ENCODE results near the gene DDX56.

DNA sequence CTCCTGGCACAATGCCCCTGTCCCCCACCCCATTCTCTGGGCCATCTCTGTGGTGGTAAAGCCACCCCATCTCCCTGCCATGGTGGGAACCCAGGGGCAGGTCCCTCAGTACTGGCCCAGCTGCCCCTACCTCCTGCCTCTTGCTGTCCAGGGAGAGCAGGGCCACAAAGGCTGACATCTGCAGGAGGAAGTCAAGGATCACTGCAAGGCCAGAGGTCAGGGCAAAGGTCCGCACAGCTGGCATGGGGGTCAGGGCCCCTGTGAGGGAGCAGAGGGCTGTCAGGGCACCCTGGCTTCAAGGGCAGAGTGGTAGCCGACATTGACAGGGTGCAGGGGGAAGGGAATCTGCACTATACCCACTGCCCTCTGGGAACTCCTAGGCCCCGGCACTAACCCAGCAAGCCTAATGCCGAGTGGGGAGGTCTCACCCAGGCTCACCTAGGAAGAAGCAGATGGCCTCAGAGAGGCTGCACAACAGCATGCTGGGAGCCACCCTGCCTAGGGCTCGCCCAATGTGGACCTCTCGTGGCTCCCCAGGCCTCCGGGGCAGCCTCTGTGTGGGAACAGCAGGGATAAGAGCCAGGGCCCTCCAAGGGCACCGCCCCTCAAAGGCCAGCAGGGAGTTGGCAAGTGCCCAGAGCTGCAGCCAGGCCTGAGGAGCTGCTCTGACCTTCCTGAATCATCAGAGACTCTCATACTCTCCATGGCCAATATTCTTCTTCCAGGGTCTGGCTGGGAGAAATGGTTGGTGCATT lies 40.2 kb downstream of the DDX56 start:
- TF ChIP-seq, protein P1, sequence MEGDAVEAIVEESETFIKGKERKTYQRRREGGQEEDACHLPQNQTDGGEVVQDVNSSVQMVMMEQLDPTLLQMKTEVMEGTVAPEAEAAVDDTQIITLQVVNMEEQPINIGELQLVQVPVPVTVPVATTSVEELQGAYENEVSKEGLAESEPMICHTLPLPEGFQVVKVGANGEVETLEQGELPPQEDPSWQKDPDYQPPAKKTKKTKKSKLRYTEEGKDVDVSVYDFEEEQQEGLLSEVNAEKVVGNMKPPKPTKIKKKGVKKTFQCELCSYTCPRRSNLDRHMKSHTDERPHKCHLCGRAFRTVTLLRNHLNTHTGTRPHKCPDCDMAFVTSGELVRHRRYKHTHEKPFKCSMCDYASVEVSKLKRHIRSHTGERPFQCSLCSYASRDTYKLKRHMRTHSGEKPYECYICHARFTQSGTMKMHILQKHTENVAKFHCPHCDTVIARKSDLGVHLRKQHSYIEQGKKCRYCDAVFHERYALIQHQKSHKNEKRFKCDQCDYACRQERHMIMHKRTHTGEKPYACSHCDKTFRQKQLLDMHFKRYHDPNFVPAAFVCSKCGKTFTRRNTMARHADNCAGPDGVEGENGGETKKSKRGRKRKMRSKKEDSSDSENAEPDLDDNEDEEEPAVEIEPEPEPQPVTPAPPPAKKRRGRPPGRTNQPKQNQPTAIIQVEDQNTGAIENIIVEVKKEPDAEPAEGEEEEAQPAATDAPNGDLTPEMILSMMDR (conservative IDR thresholded peaks at IDR 0.05) = no peak
- TF ChIP-seq ZFX (IDR thresholded peaks at IDR 0.05) = no peak

Measured in C4-2B (cell line).